Stomach (tissue), 4 donors: ENCODE measurements around the gene MICAL3.

Source experiments
- EP300 ChIP-seq: sonication (generic); formaldehyde crosslinking; IDR thresholded peaks from one replicate; pipeline ENCODE4 v1.6.1; 2017; ENCODE audit warnings: antibody characterized with exemption
- POLR2A ChIP-seq, 4 donors: fragments of 450-650 bp; IDR thresholded peaks; one replicate each; pipeline ENCODE4 v1.6.1; 2016; ENCODE audit warnings: antibody characterized with exemption in 4 of 4, control low read depth in 2 of 4, mild to moderate bottlenecking in 1 of 4, moderate library complexity in 1 of 4
- POLR2AphosphoS5 ChIP-seq, 3 donors: sonication (generic); formaldehyde crosslinking; IDR thresholded peaks; one replicate each; pipeline ENCODE4 v1.6.1; 2016; ENCODE audit warnings: antibody characterized with exemption in 3 of 3
- TF ChIP-seq, protein P1 (sequence below), 7 experiments: fragments of 450-650 bp in 4 of 7; fragments of 200-600 bp in 3 of 7; sonication (generic) in 3 of 7; IDR thresholded peaks; one replicate each; pipeline ENCODE4 v1.5.1; 2016 to 2019; ENCODE audit warnings: antibody characterized with exemption in 7 of 7, control low read depth in 2 of 7, mild to moderate bottlenecking in 1 of 7

- TF ChIP-seq EP300, result no peak
- TF ChIP-seq, protein P1, sequence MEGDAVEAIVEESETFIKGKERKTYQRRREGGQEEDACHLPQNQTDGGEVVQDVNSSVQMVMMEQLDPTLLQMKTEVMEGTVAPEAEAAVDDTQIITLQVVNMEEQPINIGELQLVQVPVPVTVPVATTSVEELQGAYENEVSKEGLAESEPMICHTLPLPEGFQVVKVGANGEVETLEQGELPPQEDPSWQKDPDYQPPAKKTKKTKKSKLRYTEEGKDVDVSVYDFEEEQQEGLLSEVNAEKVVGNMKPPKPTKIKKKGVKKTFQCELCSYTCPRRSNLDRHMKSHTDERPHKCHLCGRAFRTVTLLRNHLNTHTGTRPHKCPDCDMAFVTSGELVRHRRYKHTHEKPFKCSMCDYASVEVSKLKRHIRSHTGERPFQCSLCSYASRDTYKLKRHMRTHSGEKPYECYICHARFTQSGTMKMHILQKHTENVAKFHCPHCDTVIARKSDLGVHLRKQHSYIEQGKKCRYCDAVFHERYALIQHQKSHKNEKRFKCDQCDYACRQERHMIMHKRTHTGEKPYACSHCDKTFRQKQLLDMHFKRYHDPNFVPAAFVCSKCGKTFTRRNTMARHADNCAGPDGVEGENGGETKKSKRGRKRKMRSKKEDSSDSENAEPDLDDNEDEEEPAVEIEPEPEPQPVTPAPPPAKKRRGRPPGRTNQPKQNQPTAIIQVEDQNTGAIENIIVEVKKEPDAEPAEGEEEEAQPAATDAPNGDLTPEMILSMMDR (IDR thresholded peaks at IDR 0.05), result no peak
- no peak for TF ChIP-seq POLR2AphosphoS5 (IDR thresholded peaks at IDR 0.05)
- no peak for TF ChIP-seq POLR2A (IDR thresholded peaks at IDR 0.05)
Observed at GRCh38 chr22:17880468-17880867, 143.9 kb downstream of the MICAL3 start.
